HG03045 (cell line): Measurements from ENCODE around the gene MRPL20.
A peak's percentile ranks its signal among the peaks of the same experiment; 100 is the strongest.
"Not testable (repeated sequence)": the region's sequence is repeated elsewhere in the genome, so short reads cannot be mapped to it uniquely, and the experiment has no call there.

Source experiments
- ATAC-seq: cut with Tn5 transposase; IDR thresholded peaks from one replicate; pipeline ENCODE4 v1.9.1; 2021; ENCODE audit warnings: mild to moderate bottlenecking, moderate library complexity; ENCODE audit not compliant: unreplicated experiment

Gene MRPL20

GRCh38 chr1:1406821-1407635 is at the start of gene MRPL20:
TSS of gene MRPL20 (minus strand) at chr1:1407293. CDS start at chr1:1407217, 76 bp downstream.
- ATAC-seq, result peak; percentile 81

DNA sequence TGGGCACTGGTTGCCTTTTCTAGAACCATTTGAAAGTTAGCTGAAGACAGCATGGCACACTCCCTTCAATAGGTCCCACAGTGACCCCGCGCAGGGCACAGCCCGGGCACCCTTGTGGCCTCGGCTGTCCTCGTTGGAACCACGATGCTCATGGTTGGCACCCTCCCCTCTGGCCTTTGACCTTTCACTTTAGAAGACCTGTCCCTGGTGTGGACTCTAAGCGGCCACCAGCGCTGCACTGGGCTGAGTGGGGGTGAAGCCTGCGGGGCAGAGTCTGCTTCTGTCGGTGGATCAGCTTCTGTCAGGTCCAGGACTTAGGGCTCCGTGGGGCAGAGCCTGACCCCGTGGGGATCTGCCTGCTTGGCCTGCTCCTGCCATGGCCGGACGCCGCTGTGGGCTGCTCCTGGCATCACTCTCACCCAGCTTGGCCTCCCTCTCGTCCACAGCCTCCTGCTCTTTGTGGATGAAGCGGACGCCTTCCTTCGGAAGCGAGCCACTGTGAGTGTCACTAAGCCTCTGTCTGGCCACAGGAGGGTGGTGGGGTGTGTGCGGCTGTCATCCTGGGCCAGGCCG is 49.7 kb upstream of the MRPL20 start:
- not testable (repeated sequence) for ATAC-seq

GRCh38 chr1:1455934-1456333 is 48.8 kb upstream of the MRPL20 start:
- ATAC-seq, result not testable (repeated sequence)

DNA sequence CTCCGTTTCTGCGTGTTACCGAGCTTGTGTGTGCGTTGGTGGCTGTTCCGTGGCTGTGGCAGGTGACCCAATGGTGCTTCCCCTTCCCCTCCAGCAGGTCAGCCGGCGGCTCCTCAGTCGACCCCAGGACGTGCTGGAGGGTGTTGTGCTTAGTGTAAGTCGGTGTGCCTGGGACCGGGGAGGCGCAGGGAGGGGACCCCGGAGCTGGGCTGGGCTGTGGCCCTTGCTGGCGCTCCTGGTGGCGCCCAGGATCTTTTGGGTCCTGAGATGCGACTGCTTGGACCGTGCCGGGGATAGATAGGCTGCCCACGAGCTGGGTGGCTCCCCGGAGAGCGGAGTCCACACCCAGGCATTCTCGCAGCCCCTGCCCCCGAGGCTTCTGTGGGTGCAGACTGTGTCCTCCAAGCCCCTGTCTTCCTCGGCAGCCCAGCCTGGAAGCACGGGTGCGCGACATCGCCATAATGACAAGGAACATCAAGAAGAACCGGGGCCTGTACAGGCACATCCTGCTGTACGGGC is 48.3 kb upstream of the MRPL20 start:
- no peak for ATAC-seq

DNA sequence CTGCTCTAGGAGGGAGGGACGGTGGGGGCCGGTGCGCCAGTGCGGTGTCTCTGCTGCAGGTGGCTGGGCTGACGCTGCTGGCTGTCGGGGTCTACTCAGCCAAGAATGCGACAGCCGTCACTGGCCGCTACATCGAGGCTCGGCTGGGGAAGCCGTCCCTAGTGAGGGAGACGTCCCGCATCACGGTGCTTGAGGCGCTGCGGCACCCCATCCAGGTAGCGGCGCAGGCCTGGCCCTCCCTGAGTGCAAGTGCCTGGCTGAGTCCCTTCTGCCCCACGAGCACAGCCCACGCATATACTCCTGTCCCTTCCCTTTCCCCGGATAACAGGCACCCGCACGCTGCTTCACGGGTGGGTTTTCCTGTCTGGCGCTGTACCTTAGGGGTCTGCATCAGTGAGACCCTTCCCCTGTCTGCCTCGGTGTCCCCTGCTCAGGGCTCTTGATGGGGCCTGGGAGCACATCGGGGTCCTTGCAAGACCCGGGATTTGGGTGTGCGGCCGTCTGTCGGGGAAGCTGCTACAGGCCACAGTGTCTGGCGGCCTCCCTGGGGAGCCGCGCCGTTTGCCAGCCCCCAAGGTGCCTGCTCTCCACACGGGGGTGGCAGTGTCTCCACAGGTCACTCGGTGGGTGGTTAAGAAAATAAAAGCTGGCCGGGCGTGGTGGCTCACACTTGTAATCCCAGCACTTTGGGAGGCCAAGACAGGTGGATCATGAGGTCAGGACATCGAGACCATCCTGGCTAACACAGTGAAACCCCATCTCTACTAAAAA is 47.4 kb upstream of the MRPL20 start:
- ATAC-seq, result not testable (repeated sequence)

DNA sequence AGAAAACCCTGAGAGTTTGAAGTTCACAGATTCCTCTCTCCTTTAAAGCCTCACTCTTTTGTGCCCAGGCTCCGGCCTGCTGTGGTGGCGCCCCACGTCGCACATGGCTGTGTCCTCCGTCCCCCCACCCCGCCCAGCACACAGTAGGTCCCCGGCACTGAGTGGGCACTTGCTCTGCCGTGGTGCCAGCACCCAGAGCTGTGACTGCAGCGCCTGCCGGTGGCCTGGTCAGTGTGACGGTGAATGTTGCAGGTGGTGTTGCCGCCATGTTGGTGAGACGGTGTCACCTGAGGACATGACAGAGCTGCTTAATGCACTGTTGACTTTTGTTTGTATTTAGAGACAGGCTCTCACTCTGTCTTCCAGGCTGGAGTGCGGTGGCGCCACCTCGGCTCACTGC is 45.8 kb upstream of the MRPL20 start:
- ATAC-seq, result no peak

- not testable (repeated sequence) for ATAC-seq
Observed at GRCh38 chr1:1452365-1452739, 45.3 kb upstream of the MRPL20 start.

DNA sequence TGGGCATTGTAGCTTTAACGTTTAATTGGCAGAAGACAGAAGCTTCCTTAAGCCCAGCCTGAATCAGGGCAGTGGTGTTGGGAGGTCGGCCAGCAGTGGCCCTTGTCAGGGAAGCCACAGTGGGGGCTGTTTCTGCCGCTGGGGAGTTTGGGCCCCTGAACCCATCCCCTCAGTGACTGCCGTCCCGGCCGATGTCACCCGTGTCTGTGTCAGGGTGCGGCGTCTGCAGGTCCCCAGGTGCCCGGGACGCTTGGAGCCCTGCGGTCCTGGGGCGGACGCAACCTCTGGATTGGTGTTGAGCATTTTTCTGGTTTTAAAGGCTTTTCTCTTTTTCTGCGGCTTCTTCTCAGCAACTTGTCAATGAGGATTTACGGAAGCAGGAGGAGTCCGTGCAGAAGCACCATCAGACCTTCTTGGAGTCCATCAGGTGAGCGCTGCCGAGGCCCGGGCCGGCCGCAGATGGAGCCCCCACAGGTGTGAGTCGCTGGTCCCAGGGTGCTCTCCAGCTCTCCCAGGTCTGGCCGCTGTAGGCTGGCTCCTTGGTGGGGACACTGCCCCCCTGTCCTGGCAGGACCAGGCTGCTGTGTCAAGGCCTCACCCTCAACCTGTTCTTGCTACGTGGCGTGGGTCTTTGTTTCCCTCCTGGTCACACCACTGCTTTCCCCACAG is 44.7 kb upstream of the MRPL20 start:
- no peak for ATAC-seq

DNA sequence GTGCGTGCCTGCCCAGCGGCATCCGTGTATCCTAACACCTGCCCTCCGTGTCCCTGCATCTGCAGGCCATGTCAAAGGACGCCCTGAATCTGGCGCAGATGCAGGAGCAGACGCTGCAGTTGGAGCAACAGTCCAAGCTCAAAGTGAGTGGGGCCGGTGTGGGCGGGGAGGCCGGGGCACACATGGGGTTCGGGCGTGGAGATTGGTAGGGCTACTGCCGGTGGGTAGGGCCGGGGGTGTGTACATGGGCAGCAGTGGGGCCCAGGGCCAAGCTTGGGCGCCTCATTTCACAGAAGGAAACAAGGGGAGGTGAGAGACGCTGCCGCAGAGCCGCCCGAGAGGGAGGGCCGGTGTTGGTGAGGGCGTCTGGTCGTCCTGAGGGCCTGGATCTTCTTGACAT is 43.5 kb upstream of the MRPL20 start:
- not testable (repeated sequence) for ATAC-seq

DNA sequence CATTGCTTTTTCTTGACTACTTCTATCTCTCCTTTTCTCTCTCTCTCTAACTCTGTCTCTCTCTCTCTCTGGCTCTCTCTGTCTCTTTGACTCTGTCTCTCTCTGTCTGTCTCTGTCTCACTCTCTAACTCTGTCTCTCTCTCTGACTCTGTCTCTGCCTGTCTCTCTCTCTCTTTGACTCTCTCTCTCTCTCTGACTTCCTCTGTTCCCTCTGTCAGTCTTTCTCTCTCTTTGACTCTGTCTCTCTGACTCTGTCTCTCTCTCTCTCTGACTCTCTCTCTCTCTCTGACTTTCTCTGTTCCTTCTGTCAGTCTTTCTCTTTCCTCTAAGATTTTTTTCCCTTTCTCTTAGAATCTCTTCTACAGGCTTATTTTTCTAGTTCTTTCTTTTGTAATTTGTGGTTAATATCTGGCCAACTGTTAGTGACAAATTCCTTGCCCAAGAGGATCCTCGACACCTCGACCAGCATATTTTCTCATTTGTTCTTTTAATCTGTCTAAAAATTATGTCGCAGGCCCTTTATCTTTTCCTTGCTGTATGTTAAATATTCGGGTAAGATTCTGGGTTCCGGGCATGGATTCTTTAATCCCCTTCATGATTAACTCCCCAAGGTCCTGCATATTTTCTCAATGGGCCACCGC is 42.1 kb upstream of the MRPL20 start, which contains the start of gene ATAD3C:
Gene ATAD3C, plus strand, starts transcription at position 591 of the 641 bp plus-strand sequence. CDS start 995 bp downstream, outside the sequence.
- ATAC-seq, result no peak

DNA sequence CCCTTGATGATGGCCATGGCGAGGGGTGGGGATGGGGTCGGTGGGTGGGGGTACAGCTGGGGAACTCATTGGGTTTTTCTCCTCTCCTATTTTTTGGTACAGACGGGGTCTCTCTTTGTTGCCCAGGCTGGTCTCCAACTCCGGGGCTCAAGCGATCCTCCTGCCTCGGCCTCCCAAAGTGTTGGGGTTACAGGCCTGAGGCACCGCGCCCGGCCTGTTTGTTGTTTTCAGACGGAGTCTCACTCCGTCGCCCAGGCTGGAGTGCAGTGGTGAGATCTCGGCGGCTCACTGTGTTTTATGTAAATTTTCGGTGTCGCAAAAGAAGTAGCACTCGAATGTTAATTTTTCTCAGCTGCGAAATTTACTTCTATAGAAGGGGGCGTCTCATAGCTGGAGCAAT is 39.5 kb upstream of the MRPL20 start:
- not testable (repeated sequence) for ATAC-seq

DNA sequence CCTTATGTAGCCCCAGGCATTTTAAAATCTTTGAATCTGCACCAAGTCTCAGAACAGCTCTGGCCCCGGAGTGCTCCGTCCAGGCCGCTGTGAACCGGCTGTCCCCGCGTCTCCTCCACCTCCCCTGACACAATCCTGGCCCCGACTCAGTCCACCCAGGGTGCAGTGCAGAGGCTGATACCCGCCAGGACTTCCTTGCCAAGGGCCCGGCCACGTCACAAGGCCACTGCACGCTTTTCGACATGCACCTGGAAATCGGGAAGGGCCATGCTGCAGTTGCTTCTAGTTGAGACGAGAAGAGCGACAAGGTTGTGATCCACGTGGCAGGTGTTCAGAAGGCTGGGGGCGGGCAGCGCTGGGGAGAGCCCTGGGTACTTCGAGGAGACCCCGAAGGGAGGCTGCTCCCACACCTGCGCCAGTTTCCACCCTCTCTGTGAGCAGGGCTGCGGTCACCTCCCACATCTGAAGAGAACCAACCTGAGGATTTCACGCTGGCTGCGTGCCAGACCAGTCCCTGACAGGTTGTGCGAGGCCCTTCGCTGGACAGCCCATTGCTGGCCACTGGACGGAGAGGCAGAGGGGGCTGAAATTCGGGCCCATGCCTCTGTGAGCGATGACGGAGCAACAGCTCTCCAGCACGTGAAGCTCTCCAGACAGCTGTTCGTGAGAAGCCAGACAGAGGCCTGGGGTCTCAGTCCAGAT is 35.1 kb upstream of the MRPL20 start:
- ATAC-seq, result no peak

- no peak for ATAC-seq
Observed at GRCh38 chr1:1441002-1441888, 34.2 kb upstream of the MRPL20 start.

GRCh38 chr1:1440262-1441001 is 33.3 kb upstream of the MRPL20 start:
- ATAC-seq, result no peak

DNA sequence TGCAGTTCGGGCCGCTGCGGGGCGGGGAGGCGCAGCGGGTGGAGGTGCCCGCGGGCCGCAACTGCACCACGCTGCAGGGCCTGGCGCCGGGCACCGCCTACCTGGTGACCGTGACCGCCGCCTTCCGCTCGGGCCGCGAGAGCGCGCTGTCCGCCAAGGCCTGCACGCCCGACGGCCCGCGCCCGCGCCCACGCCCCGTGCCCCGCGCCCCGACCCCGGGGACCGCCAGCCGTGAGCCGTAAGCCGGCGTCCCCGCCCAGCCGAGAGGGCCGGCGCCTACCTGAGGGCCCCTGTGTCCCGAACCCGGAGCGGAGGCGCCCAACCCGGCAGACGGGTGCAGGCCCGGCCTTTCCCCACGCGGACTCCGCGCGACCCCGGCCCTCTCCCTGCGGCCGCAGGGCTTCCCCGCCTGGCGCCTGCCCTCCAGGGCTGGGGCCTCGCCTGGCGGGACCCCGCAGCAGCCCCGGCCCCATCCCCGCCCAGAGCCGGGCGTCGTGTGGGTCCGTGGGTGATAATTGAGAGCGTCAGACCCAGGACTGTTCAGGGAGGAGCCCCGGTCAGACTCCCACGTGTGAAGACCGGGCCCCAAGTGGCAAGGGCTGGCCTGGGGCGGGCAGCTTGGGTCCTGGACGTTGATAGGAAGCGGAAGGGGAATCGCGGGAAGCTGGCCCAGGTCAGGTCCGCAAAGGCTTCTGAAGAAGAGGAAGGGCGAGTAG is 32.6 kb upstream of the MRPL20 start:
- no peak for ATAC-seq

GRCh38 chr1:1438531-1439381 is 31.7 kb upstream of the MRPL20 start:
- ATAC-seq, result no peak
